IMR-90 (cell line): ENCODE data around the gene WDR27. TPM values are rescaled to one million over a fixed set of nuclear protein-coding genes. Genes with fewer than 3 reads are reported as not detected.

Experiments
- ATAC-seq: fragments of 200-7000 bp; cut with Tn5 transposase; 2 replicates; pipeline ENCODE4 v1.9.1; 2020; ENCODE audit warnings: low read depth, mild to moderate bottlenecking, moderate library complexity
- BruUV-seq: library from RNA; stranded (reverse); fragments of 400-500 nt; replicated peaks from 2 replicates; lab custom pipeline; 2021; lab: Mats Ljungman, UMichigan
- CTCF ChIA-PET: fragments of 300-600 bp; formaldehyde crosslinking; extraction: SDS; loops from one replicate; lab custom pipeline; 2021; ENCODE audit warnings: antibody characterized with exemption; lab: Yijun Ruan, JAX
- POLR2A ChIA-PET: fragments of 300-600 bp; sonication (Branson Sonifier 250); formaldehyde crosslinking; loops from one replicate; lab custom pipeline; 2022; ENCODE audit warnings: antibody characterized with exemption; ENCODE audit not compliant: unreplicated experiment; lab: Charles Lee
- DNase-seq: peaks from one replicate; pipeline ENCODE4 v3.0.0; 2013
- H2AFZ ChIP-seq: replicated peaks from 2 replicates; pipeline ENCODE3; 2013; ENCODE audit warnings: low read length, mild to moderate bottlenecking; ENCODE audit not compliant: poor library complexity
- H2AK5ac ChIP-seq: 2 replicates; pipeline ENCODE4 v1.6.1; 2013; ENCODE audit warnings: low read depth, low read length, inconsistent platforms
- H2AK9ac ChIP-seq: replicated peaks from 2 replicates; pipeline ENCODE3; 2013; ENCODE audit warnings: mild to moderate bottlenecking, low read depth, low read length, moderate library complexity; ENCODE audit not compliant: poor library complexity
- H2BK120ac ChIP-seq: 2 replicates; pipeline ENCODE4 v1.6.1; 2013; ENCODE audit warnings: low read depth, low read length, inconsistent platforms
- H2BK15ac ChIP-seq: 3 replicates; pipeline ENCODE4 v1.6.1; 2013; ENCODE audit warnings: low read depth, low read length, inconsistent platforms
- H2BK20ac ChIP-seq: 2 replicates; pipeline ENCODE4 v1.6.1; 2013; ENCODE audit warnings: low read depth, mild to moderate bottlenecking, inconsistent platforms, low read length, moderate library complexity
- H2BK5ac ChIP-seq: 2 replicates; pipeline ENCODE4 v1.6.1; 2013; ENCODE audit warnings: mild to moderate bottlenecking, low read depth, low read length, inconsistent platforms; ENCODE audit not compliant: poor library complexity, severe bottlenecking
- H3K14ac ChIP-seq: replicated peaks from 2 replicates; pipeline ENCODE4 v1.6.1; 2013; ENCODE audit warnings: low read depth, low read length, inconsistent platforms
- H3K18ac ChIP-seq: 2 replicates; pipeline ENCODE4 v1.6.1; 2013; ENCODE audit warnings: low read depth, low read length, control low read depth
- H3K23ac ChIP-seq: 2 replicates; pipeline ENCODE4 v1.6.1; 2013; ENCODE audit warnings: low read depth, low read length, inconsistent platforms
- H3K27ac ChIP-seq: 2 replicates; pipeline ENCODE4 v1.5.1; 2013; ENCODE audit warnings: mild to moderate bottlenecking, control low read depth, low read length; ENCODE audit not compliant: insufficient read depth
- H3K27me3 ChIP-seq: 2 replicates; pipeline ENCODE4 v1.6.1; 2013; ENCODE audit warnings: low read length; ENCODE audit not compliant: control insufficient read depth, insufficient read depth
- H3K36me3 ChIP-seq: 2 replicates; pipeline ENCODE4 v1.6.1; 2013; ENCODE audit warnings: low read length, mixed read lengths; ENCODE audit not compliant: control insufficient read depth, insufficient read depth
- H3K4ac ChIP-seq: 2 replicates; pipeline ENCODE4 v1.6.1; 2013; ENCODE audit warnings: low read depth, low read length, inconsistent platforms
- H3K4me1 ChIP-seq: 2 replicates; pipeline ENCODE4 v1.6.1; 2013; ENCODE audit warnings: low read length, mixed read lengths; ENCODE audit not compliant: control insufficient read depth, insufficient read depth
- H3K4me2 ChIP-seq: 2 replicates; pipeline ENCODE4 v1.6.1; 2013; ENCODE audit warnings: low read depth, mild to moderate bottlenecking, control low read depth, low read length, moderate library complexity
- H3K4me3 ChIP-seq: 2 replicates; pipeline ENCODE4 v1.5.1; 2013; ENCODE audit warnings: low read depth, mild to moderate bottlenecking, control low read depth, low read length, moderate library complexity; ENCODE audit not compliant: insufficient read depth
- H3K56ac ChIP-seq: 2 replicates; pipeline ENCODE4 v1.6.1; 2013; ENCODE audit warnings: low read length, inconsistent platforms; ENCODE audit not compliant: insufficient read depth; ENCODE audit errors: extremely low read depth
- H3K79me1 ChIP-seq, 2 experiments: 2 replicates each; pipeline ENCODE4 v1.6.1; 2013; ENCODE audit warnings: low read length in 2 of 2, inconsistent platforms in 1 of 2, low read depth in 1 of 2
- H3K9ac ChIP-seq: 2 replicates; pipeline ENCODE4 v1.6.1; 2013; ENCODE audit warnings: low read depth, low read length, control low read depth
- H3K9me1 ChIP-seq: 2 replicates; pipeline ENCODE4 v1.6.1; 2013; ENCODE audit warnings: low read length, inconsistent platforms; ENCODE audit not compliant: insufficient read depth
- H3K9me3 ChIP-seq: 2 replicates; pipeline ENCODE4 v1.6.1; 2013; ENCODE audit warnings: low read length; ENCODE audit not compliant: control insufficient read depth, insufficient read depth
- H4K20me1 ChIP-seq: 2 replicates; pipeline ENCODE4 v1.6.1; 2013; ENCODE audit warnings: low read length, inconsistent platforms; ENCODE audit not compliant: insufficient read depth
- H4K5ac ChIP-seq: 2 replicates; pipeline ENCODE4 v1.6.1; 2013; ENCODE audit warnings: mild to moderate bottlenecking, low read depth, low read length, control low read depth
- H4K8ac ChIP-seq, 2 experiments: 2 replicates each; pipeline ENCODE4 v1.6.1; 2013; ENCODE audit warnings: low read depth in 2 of 2, low read length in 2 of 2, control low read depth in 1 of 2, inconsistent platforms in 1 of 2
- H4K91ac ChIP-seq: 2 replicates; pipeline ENCODE4 v1.6.1; 2013; ENCODE audit warnings: low read depth, low read length, inconsistent platforms; ENCODE audit not compliant: insufficient read depth
- NFE2L2 ChIP-seq: fragments of 150-350 bp; IDR thresholded peaks from 2 replicates; pipeline ENCODE4 v1.6.1; 2016; ENCODE audit warnings: low read depth, mild to moderate bottlenecking, low read length
- USF2 ChIP-seq: fragments of 150-350 bp; IDR thresholded peaks from 2 replicates; pipeline ENCODE4 v1.6.1; 2017; ENCODE audit warnings: mild to moderate bottlenecking, antibody characterized with exemption, low read length, low read depth
- WGBS, 2 experiments: methylation state at CpG; one replicate each; pipeline versions ENCODE4 v1.1.5 to v1.1.7; 2013; ENCODE audit warnings: missing lambda C conversion rate in 2 of 2; ENCODE audit not compliant: insufficient read length in 1 of 2; ENCODE audit errors: extremely low coverage in 2 of 2; 5-methylcytosine and 5-hydroxymethylcytosine counted together
- dilution Hi-C: fragments of 300-500 bp; cut with HindIII; formaldehyde crosslinking; loops from one replicate; pipeline ENCODE4 v1.14.3; 2018; ENCODE audit warnings: low sequenced_read_pairs; ENCODE audit not compliant: unreplicated experiment
- in situ Hi-C: fragments of 300-500 bp; cut with MboI; formaldehyde crosslinking; loops from 3 replicates; pipeline ENCODE4 v1.14.3; 2019; ENCODE audit warnings: low sequenced_read_pairs, inconsistent platforms, mixed read lengths
- intact Hi-C: fragments of 100-400 bp; cut with micrococcal nuclease; formaldehyde crosslinking; loops from 2 replicates; pipeline ENCODE4 v1.10.0; 2022
- polyA plus RNA-seq, 3 experiments: library from polyadenylated mRNA; depleted of rRNA; stranded (reverse); fragments of >200 nt; gene quantifications; 2 replicates each; pipeline ENCODE4 v1.2.3, GENCODE V29; 2012; ENCODE audit warnings: low replicate concordance in 1 of 3
- total RNA-seq: library from RNA; depleted of rRNA; stranded (reverse); fragments of >200 nt; gene quantifications from 2 replicates; pipeline ENCODE4 v1.2.3, GENCODE V29; 2012

Gene WDR27
- total and polyA plus RNA-seq, 2 of the 4 experiments (the other 2 are of a cell fraction) = 7.0 to 18.5 TPM

GRCh38 chr6:169472786-169473416 is 228.9 kb downstream of the WDR27 start:
- no peak overlapping the region for H3K56ac ChIP-seq
- no peak overlapping the region for H3K27ac ChIP-seq
- BruUV-seq = no TSS peak

More at GRCh38 chr6:169472786-169473416, 228.9 kb downstream of the WDR27 start:
- H2BK120ac ChIP-seq = no peak overlapping the region
- ChIA-PET POLR2A (no interaction called here), CTCF (interaction anchor here (0.5 kb wide), 1 partner anchor 12 kb away, joined by 3 read pairs; no protein-coding TSS in a partner anchor)
- no peak overlapping the region for H3K14ac ChIP-seq
- no peak overlapping the region for H3K9ac ChIP-seq
- H2BK15ac ChIP-seq = no peak overlapping the region
- no peak overlapping the region for H3K4me3 ChIP-seq
- H2AFZ ChIP-seq = no peak overlapping the region
- H2BK5ac ChIP-seq = no peak overlapping the region
- H2BK20ac ChIP-seq = no peak overlapping the region
- H3K4ac ChIP-seq = no peak overlapping the region
- H3K4me2 ChIP-seq = no peak overlapping the region
- H3K23ac ChIP-seq = no peak overlapping the region
- TF ChIP-seq NFE2L2 (no peak), USF2 (no peak)
- H4K91ac ChIP-seq = no peak overlapping the region
- no peaks in the 10 kb centered on the region for H3K36me3 ChIP-seq
- no peak overlapping the region for H3K18ac ChIP-seq
- dilution Hi-C loops = no loop called here
- H3K4me1 ChIP-seq = no peaks in the 10 kb centered on the region
- intact Hi-C loops = no loop called here
- no peaks in the 10 kb centered on the region for H3K27me3 ChIP-seq
- no peak for ATAC-seq
- no peak overlapping the region for H2AK9ac ChIP-seq
- in situ Hi-C loops = no loop called here
- H4K5ac ChIP-seq = no peak overlapping the region
- H4K20me1 ChIP-seq = no peaks in the 10 kb centered on the region
- DNase-seq = no peak
- WGBS, 2 experiments = 71% methylated on average over 1 of the region's 3 CpGs; no CpG with 5 or more reads in 1 of the 2 experiments
- no peaks in the 10 kb centered on the region for H3K9me1 ChIP-seq
- no peak overlapping the region for H4K8ac ChIP-seq
- no peak overlapping the region for H2AK5ac ChIP-seq
- no peaks in the 10 kb centered on the region for H3K79me1 ChIP-seq
- peaks cover 2% of the 10 kb centered on the region; the same call in 1 of the 2 replicates for H3K9me3 ChIP-seq
